Smooth muscle cell (in vitro differentiated cells): ENCODE measurements around the gene HDAC4. TPM values are rescaled to one million over a fixed set of nuclear protein-coding genes. Genes with fewer than 3 reads are reported as not detected.

Experiments used
- DNase-seq: peaks from one replicate; lab custom pipeline; 2025; ENCODE audit not compliant: unreplicated experiment; lab: John Stamatoyannopoulos, UW
- H2AFZ ChIP-seq: fragments of 200-600 bp; sonication (generic); 2 replicates; pipeline ENCODE4 v1.6.0; 2016; ENCODE audit warnings: antibody characterized with exemption, low read depth, mild to moderate bottlenecking
- H3F3A ChIP-seq: fragments of 200-600 bp; sonication (generic); 2 replicates; pipeline ENCODE4 v1.6.0; 2017; ENCODE audit warnings: antibody characterized with exemption, low read depth
- H3K27ac ChIP-seq: fragments of 200-600 bp; sonication (generic); 2 replicates; pipeline ENCODE4 v1.5.1; 2016; ENCODE audit warnings: low read depth, mild to moderate bottlenecking
- H3K27me3 ChIP-seq: fragments of 200-600 bp; sonication (generic); 2 replicates; pipeline ENCODE4 v1.6.1; 2016; ENCODE audit warnings: low read depth, mild to moderate bottlenecking
- H3K36me3 ChIP-seq: fragments of 200-600 bp; sonication (generic); 2 replicates; pipeline ENCODE4 v1.5.1; 2016; ENCODE audit warnings: low read depth
- H3K4me1 ChIP-seq: fragments of 200-600 bp; sonication (generic); 2 replicates; pipeline ENCODE4 v1.5.1; 2016; ENCODE audit warnings: low read depth
- H3K4me2 ChIP-seq: fragments of 200-600 bp; sonication (generic); 2 replicates; pipeline ENCODE4 v1.6.0; 2016; ENCODE audit warnings: mild to moderate bottlenecking
- H3K4me3 ChIP-seq: fragments of 200-600 bp; sonication (generic); 2 replicates; pipeline ENCODE4 v1.5.1; 2016; ENCODE audit warnings: mild to moderate bottlenecking
- H3K79me2 ChIP-seq: fragments of 200-600 bp; sonication (generic); 2 replicates; pipeline ENCODE4 v1.6.0; 2016; ENCODE audit warnings: low read depth, mild to moderate bottlenecking
- H3K9ac ChIP-seq: fragments of 200-600 bp; sonication (generic); 2 replicates; pipeline ENCODE4 v1.6.0; 2016; ENCODE audit warnings: low read depth
- H3K9me3 ChIP-seq: fragments of 200-600 bp; sonication (generic); replicated peaks from 2 replicates; pipeline ENCODE4 v1.5.1; 2016; ENCODE audit warnings: low read depth
- H4K20me1 ChIP-seq: fragments of 200-600 bp; sonication (generic); 2 replicates; pipeline ENCODE4 v1.6.0; 2016; ENCODE audit warnings: low read depth
- WGBS: methylation state at CpG from one replicate; pipeline ENCODE4 v1.1.7; 2016; ENCODE audit warnings: low lambda C conversion rate; 5-methylcytosine and 5-hydroxymethylcytosine counted together
- polyA plus RNA-seq: library from polyadenylated mRNA; unstranded; fragments of >200 nt; fragmentation: Nextera tagmentation; extraction: Ambion mirVana; gene quantifications from 2 replicates; pipeline ENCODE4 v1.2.1, GENCODE V29; 2016
- total RNA-seq: library from RNA; depleted of rRNA; stranded (reverse); fragments of >200 nt; gene quantifications from 2 replicates; pipeline ENCODE4 v1.2.3, GENCODE V29; 2014
- TF ChIP-seq, protein P1 (sequence below): fragments of 200-600 bp; sonication (generic); IDR thresholded peaks from 2 replicates; pipeline ENCODE4 v1.5.1; 2017; ENCODE audit warnings: borderline replicate concordance, mild to moderate bottlenecking, antibody characterized with exemption; ENCODE audit not compliant: insufficient read depth, poor library complexity, severe bottlenecking

HDAC4 gene
- total and polyA plus RNA-seq, 2 experiments from 2014 or later = 6.2 to 35.7 TPM

DNA sequence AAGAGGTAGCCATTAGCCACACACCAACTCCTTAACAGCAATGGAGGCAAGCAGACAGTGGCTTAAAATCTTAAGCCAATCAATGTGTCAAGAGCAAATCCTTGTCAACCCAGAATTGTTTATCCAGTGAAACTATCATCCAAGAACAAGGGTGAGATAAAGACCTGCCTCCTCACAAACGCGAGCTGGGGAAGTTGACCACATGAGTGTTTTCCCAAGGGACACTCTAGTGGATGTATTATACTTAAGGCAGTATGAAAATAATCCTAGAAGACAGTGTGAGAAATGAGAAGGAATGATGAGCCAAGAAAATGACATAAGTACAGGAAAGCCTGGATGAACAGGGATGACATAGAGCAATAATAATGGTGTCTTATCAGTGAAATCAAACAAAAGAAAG lies 343.3 kb downstream of the HDAC4 start:
- no peak for DNase-seq
- 84% methylated on average over 2 of the region's 2 CpGs for WGBS
- TF ChIP-seq, protein P1, sequence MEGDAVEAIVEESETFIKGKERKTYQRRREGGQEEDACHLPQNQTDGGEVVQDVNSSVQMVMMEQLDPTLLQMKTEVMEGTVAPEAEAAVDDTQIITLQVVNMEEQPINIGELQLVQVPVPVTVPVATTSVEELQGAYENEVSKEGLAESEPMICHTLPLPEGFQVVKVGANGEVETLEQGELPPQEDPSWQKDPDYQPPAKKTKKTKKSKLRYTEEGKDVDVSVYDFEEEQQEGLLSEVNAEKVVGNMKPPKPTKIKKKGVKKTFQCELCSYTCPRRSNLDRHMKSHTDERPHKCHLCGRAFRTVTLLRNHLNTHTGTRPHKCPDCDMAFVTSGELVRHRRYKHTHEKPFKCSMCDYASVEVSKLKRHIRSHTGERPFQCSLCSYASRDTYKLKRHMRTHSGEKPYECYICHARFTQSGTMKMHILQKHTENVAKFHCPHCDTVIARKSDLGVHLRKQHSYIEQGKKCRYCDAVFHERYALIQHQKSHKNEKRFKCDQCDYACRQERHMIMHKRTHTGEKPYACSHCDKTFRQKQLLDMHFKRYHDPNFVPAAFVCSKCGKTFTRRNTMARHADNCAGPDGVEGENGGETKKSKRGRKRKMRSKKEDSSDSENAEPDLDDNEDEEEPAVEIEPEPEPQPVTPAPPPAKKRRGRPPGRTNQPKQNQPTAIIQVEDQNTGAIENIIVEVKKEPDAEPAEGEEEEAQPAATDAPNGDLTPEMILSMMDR = no peak
- peaks cover 5% of the 10 kb centered on the region for H3K36me3 ChIP-seq
- H4K20me1 ChIP-seq = no peaks in the 10 kb centered on the region
- H3K79me2 ChIP-seq = no peaks in the 10 kb centered on the region
- H3K27ac ChIP-seq = no peak overlapping the region
- H3K9me3 ChIP-seq = no peaks in the 10 kb centered on the region
- H3K4me3 ChIP-seq = no peak overlapping the region
- H3K4me1 ChIP-seq = no peaks in the 10 kb centered on the region
- H3F3A ChIP-seq = no peaks in the 10 kb centered on the region
- no peak overlapping the region for H3K9ac ChIP-seq
- H3K27me3 ChIP-seq = no peaks in the 10 kb centered on the region
- no peak overlapping the region for H2AFZ ChIP-seq
- no peak overlapping the region for H3K4me2 ChIP-seq

- no peak overlapping the region for H3K4me3 ChIP-seq
- no peaks in the 10 kb centered on the region for H3K27me3 ChIP-seq
- TF ChIP-seq, protein P1 = no peak
- no peak overlapping the region for H2AFZ ChIP-seq
- no peak overlapping the region for H3K9ac ChIP-seq
- H3F3A ChIP-seq = no peaks in the 10 kb centered on the region
- no peaks in the 10 kb centered on the region for H3K4me1 ChIP-seq
- WGBS = 98% methylated on average over 10 of the region's 10 CpGs
- no peaks in the 10 kb centered on the region for H3K79me2 ChIP-seq
- H4K20me1 ChIP-seq = no peaks in the 10 kb centered on the region
- no peaks in the 10 kb centered on the region for H3K9me3 ChIP-seq
- DNase-seq = no peak
- H3K4me2 ChIP-seq = no peak overlapping the region
- H3K27ac ChIP-seq = no peak overlapping the region
- peaks cover 5% of the 10 kb centered on the region for H3K36me3 ChIP-seq
Measured at GRCh38 chr2:239056611-239057010, 344.2 kb downstream of the HDAC4 start.

DNA sequence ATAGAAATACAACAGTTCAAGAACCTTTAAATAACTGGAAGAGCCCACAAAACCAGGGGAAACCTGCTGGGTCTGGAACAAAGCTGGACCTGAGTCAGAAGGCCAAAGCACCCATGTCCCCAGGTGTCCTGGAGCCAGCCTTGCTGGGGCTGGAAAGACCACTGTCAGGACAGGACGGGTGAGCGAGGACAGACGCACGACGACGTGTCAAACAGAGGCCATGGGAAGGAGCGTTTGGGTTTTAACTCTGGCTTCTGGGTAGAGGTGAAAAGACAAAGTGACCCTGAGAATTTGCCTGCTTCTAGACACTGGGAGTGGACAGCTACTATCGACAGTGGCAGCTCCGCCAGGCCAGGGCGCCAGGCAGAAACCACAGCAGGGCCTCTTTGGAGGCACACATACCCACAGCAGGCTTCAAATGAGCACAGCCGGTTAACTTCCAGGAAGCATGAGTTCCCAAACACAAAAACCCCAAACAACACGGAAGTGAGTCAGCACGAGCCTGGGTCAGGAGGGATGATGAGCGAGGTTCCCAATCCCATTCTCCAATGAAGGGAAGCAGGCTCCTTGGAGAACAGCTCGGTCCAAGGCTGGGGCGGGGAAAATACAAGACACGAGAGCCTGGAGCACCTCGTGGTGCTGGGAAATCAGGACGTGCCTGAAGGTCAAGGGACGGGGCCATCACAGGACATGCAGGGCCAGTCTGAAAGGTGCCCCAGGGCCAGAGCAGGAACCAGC lies 344.9 kb downstream of the HDAC4 start:
- Histone ChIP-seq H3K9me3 (no peaks in the 10 kb centered on the region), H3K27ac (no peak overlapping the region), H3K36me3 (peaks cover 5% of the 10 kb centered on the region), H3F3A (no peaks in the 10 kb centered on the region), H3K4me1 (no peaks in the 10 kb centered on the region), H3K9ac (no peak overlapping the region), H3K79me2 (no peaks in the 10 kb centered on the region), H4K20me1 (no peaks in the 10 kb centered on the region), H3K4me2 (no peak overlapping the region), H2AFZ (no peak overlapping the region), H3K4me3 (no peak overlapping the region), H3K27me3 (no peaks in the 10 kb centered on the region)
- 93% methylated on average over 20 of the region's 20 CpGs for WGBS
- no peak for DNase-seq
- TF ChIP-seq, protein P1 = no peak

- H3K27me3 ChIP-seq = no peaks in the 10 kb centered on the region
- H3K4me1 ChIP-seq = no peaks in the 10 kb centered on the region
- no peaks in the 10 kb centered on the region for H4K20me1 ChIP-seq
- no peaks in the 10 kb centered on the region for H3K79me2 ChIP-seq
- WGBS = over 99% methylated on average over 8 of the region's 8 CpGs
- no peak overlapping the region for H3K9ac ChIP-seq
- H3K4me3 ChIP-seq = no peak overlapping the region
- no peaks in the 10 kb centered on the region for H3F3A ChIP-seq
- TF ChIP-seq, protein P1 = no peak
- no peak overlapping the region for H3K4me2 ChIP-seq
- H3K9me3 ChIP-seq = no peaks in the 10 kb centered on the region
- no peak overlapping the region for H3K27ac ChIP-seq
- no peak overlapping the region for H2AFZ ChIP-seq
- DNase-seq = no peak
- peaks cover 5% of the 10 kb centered on the region for H3K36me3 ChIP-seq
Measured at GRCh38 chr2:239054921-239055320, 345.9 kb downstream of the HDAC4 start.
